PFSK-1 (cell line): ENCODE measurements around the gene CLCN6.

ENCODE experiments used
- POLR2AphosphoS5 ChIP-seq: IDR thresholded peaks from 2 replicates; pipeline ENCODE4 v1.6.1; 2012; ENCODE audit warnings: low read depth, mild to moderate bottlenecking, control low read depth, low read length, moderate library complexity
- REST ChIP-seq, 2 experiments: IDR thresholded peaks; 2 replicates each; pipeline versions ENCODE4 v1.6.1 to v1.8.0; 2011 to 2012; ENCODE audit warnings: low read depth in 2 of 2, low read length in 2 of 2, control low read depth in 1 of 2, inconsistent platforms in 1 of 2, mild to moderate bottlenecking in 1 of 2, moderate library complexity in 1 of 2; ENCODE audit not compliant: insufficient read depth in 1 of 2

- TF ChIP-seq POLR2AphosphoS5, result no peak
- TF ChIP-seq REST (IDR thresholded peaks at IDR 0.05; ENCODE audit: insufficient read depth in 1 of 2, low read depth in 2 of 2, low read length in 2 of 2), result no peak
Observed at GRCh38 chr1:11797525-11798216, 8.3 kb upstream of the CLCN6 start.
